K562 (cell line): Measurements from ENCODE around the gene CLEC1A. TPM values are rescaled to one million over a fixed set of nuclear protein-coding genes. Genes with fewer than 3 reads are reported as not detected.

Experiments
- CBFA2T3 ChIP-seq: fragments of 450-650 bp; IDR thresholded peaks from 2 replicates; pipeline ENCODE4 v1.6.1; 2017
- CHCHD3 ChIP-seq: fragments of 250-450 bp; sonication (Bioruptor Pico); IDR thresholded peaks from 2 replicates; pipeline ENCODE4 v2.1.2; 2022; ENCODE audit warnings: mild to moderate bottlenecking
- CTCF ChIP-seq, 3 experiments: IDR thresholded peaks in 2 of 3; conservative IDR thresholded peaks in 1 of 3; 2 replicates each; pipeline ENCODE4 v1.5.1; 2011 to 2012; ENCODE audit warnings: low read length in 3 of 3, mild to moderate bottlenecking in 3 of 3, control low read depth in 2 of 3, improper control_type of control experiment in 1 of 3, inconsistent platforms in 1 of 3, low read depth in 1 of 3, mixed read lengths in 1 of 3, moderate library complexity in 1 of 3; ENCODE audit not compliant: insufficient read depth in 2 of 3
- DEAF1 ChIP-seq: fragments of 450-650 bp; formaldehyde crosslinking; IDR thresholded peaks from 2 replicates; pipeline ENCODE4 v1.4.0; 2020; ENCODE audit warnings: mild to moderate bottlenecking, moderate library complexity
- ERF ChIP-seq: fragments of 450-650 bp; formaldehyde crosslinking; IDR thresholded peaks from 2 replicates; pipeline ENCODE4 v1.4.0; 2020; ENCODE audit warnings: mild to moderate bottlenecking, mixed read lengths
- MCM7 ChIP-seq, 2 experiments: fragments of 450-650 bp; IDR thresholded peaks; 2 replicates each; pipeline ENCODE4 v1.6.1; 2016 to 2018
- MYC ChIP-seq, 2 experiments: fragments of 250-450 bp in 1 of 2; sonication (Bioruptor Pico) in 1 of 2; IDR thresholded peaks; 2 replicates each; pipeline versions ENCODE4 v1.5.1 to v1.6.1; 2012 to 2021; ENCODE audit warnings: low read depth in 2 of 2, borderline replicate concordance in 1 of 2, improper control_type of control experiment in 1 of 2, low read length in 1 of 2, mild to moderate bottlenecking in 1 of 2, moderate library complexity in 1 of 2
- NCOA1 ChIP-seq: fragments of 450-650 bp; IDR thresholded peaks from 2 replicates; pipeline ENCODE4 v1.6.1; 2016; ENCODE audit warnings: low read depth
- RAD21 ChIP-seq, 2 experiments: fragments of 250-450 bp in 1 of 2; fragments of 450-650 bp in 1 of 2; sonication (Bioruptor Pico) in 1 of 2; formaldehyde crosslinking in 1 of 2; IDR thresholded peaks in 1 of 2; conservative IDR thresholded peaks in 1 of 2; 2 replicates each; pipeline versions ENCODE4 v1.4.0 to v1.8.0; 2020 to 2022; ENCODE audit warnings: mild to moderate bottlenecking in 2 of 2, moderate library complexity in 1 of 2
- RBM34 ChIP-seq: fragments of 200-400 bp; formaldehyde crosslinking; IDR thresholded peaks from 2 replicates; pipeline ENCODE4 v1.6.1; 2018; ENCODE audit warnings: low read length, borderline replicate concordance; ENCODE audit not compliant: insufficient read depth
- RREB1 ChIP-seq: fragments of 250-450 bp; sonication (Bioruptor Pico); IDR thresholded peaks from 2 replicates; pipeline ENCODE4 v1.4.0; 2020
- ZNF143 ChIP-seq: sonication (generic); formaldehyde crosslinking; IDR thresholded peaks from 2 replicates; pipeline ENCODE4 v1.9.0; 2022; ENCODE audit warnings: mild to moderate bottlenecking, missing genetic modification reagents
- polyA plus RNA-seq, 8 experiments: library from polyadenylated mRNA; depleted of rRNA in 4 of 8; stranded (reverse) in 5 of 8; unstranded in 3 of 8; fragments of >200 nt; fragmentation: Nextera tagmentation in 2 of 8; fragmentation: Illumina TruSeq in 1 of 8; extraction: Ambion mirVana in 2 of 8; extraction: Trizol in 1 of 8; gene quantifications; 2 replicates each; pipeline versions ENCODE4 v1.2.1 to v1.2.3, GENCODE V29; 2011 to 2014; ENCODE audit warnings: inconsistent platforms in 1 of 8, missing spikeins in 1 of 8
- total RNA-seq, 7 experiments: library from RNA; depleted of rRNA in 6 of 7; stranded (reverse); fragments of >200 nt in 6 of 7; fragmentation: Illumina TruSeq in 2 of 7; extraction: Trizol in 2 of 7; gene quantifications; 2 replicates each; pipeline versions ENCODE4 v1.2.1 to v1.2.3, GENCODE V29; 2011 to 2021; ENCODE audit warnings: low replicate concordance in 1 of 7

Gene CLEC1A
- total and polyA plus RNA-seq, 9 of the 15 experiments (the other 6 are each of a cell fraction or from before 2014, with no cell fraction given): 0.04 TPM; not detected in 8

GRCh38 chr12:10140001-10140400 is 41.2 kb upstream of the CLEC1A start (continued):
- no peak for TF ChIP-seq RREB1 (CRISPR knock-in tag)
- TF ChIP-seq ERF: no peak
- TF ChIP-seq ZNF143 (CRISPR knock-in tag): no peak
- peak; percentile 31 to 55 (median 43); a peak in 3 of 6 replicates for TF ChIP-seq CTCF (IDR thresholded peaks at IDR 0.05 in 2 of 3, conservative IDR thresholded peaks at IDR 0.05 in 1 of 3; ENCODE audit: insufficient read depth in 2 of 3, low read depth in 1 of 3, low read length in 3 of 3)
- no peak for TF ChIP-seq MYC (IDR thresholded peaks at IDR 0.05; ENCODE audit: low read depth, low read length)
- TF ChIP-seq MYC (CRISPR knock-in tag; IDR thresholded peaks at IDR 0.05; ENCODE audit: borderline replicate concordance, low read depth): no peak
- TF ChIP-seq NCOA1: no peak
- no peak for TF ChIP-seq CHCHD3 (CRISPR knock-in tag)
- TF ChIP-seq MCM7 (IDR thresholded peaks at IDR 0.05): no peak
- TF ChIP-seq RAD21 (CRISPR knock-in tag; conservative IDR thresholded peaks at IDR 0.05 in 1 of 2, IDR thresholded peaks at IDR 0.05 in 1 of 2): peak; percentile 61 to 67
- TF ChIP-seq CBFA2T3: no peak
- TF ChIP-seq RBM34: no peak
- TF ChIP-seq DEAF1 (CRISPR knock-in tag): peak; percentile 39; the same call in 1 of the 2 replicates
